Mucosa of rectum (tissue), 2 donors: ENCODE data around the gene NPAS3.

Source experiments
- H3K27ac ChIP-seq, 2 donors: one replicate each; pipeline ENCODE4 v1.7.0; 2013; ENCODE audit warnings: inconsistent platforms in 2 of 2, low read depth in 2 of 2, low read length in 2 of 2
- H3K27me3 ChIP-seq, 2 donors: one replicate each; pipeline ENCODE4 v1.7.0; 2013; ENCODE audit warnings: low read length in 2 of 2; ENCODE audit not compliant: control insufficient read depth in 2 of 2, insufficient read depth in 2 of 2
- H3K36me3 ChIP-seq, 2 donors: one replicate each; pipeline ENCODE4 v1.7.0; 2013; ENCODE audit warnings: low read length in 2 of 2; ENCODE audit not compliant: control insufficient read depth in 2 of 2, insufficient read depth in 2 of 2
- H3K4me1 ChIP-seq, 2 donors: one replicate each; pipeline ENCODE4 v1.7.0; 2013; ENCODE audit warnings: low read length in 2 of 2, mild to moderate bottlenecking in 1 of 2; ENCODE audit not compliant: control insufficient read depth in 2 of 2, insufficient read depth in 2 of 2
- H3K4me3 ChIP-seq, 2 donors: one replicate each; pipeline ENCODE4 v1.7.0; 2013; ENCODE audit warnings: low read length in 2 of 2
- H3K9ac ChIP-seq, 2 donors: one replicate each; pipeline ENCODE4 v1.7.0; 2013; ENCODE audit warnings: low read length in 2 of 2, low read depth in 1 of 2, mild to moderate bottlenecking in 1 of 2
- H3K9me3 ChIP-seq, 2 donors: one replicate each; pipeline ENCODE4 v1.7.0; 2013; ENCODE audit warnings: low read length in 2 of 2; ENCODE audit not compliant: control insufficient read depth in 2 of 2
- donor health status: healthy.
- donor health status: Normal muscosa, but diverticular disease.

The NPAS3 gene

DNA sequence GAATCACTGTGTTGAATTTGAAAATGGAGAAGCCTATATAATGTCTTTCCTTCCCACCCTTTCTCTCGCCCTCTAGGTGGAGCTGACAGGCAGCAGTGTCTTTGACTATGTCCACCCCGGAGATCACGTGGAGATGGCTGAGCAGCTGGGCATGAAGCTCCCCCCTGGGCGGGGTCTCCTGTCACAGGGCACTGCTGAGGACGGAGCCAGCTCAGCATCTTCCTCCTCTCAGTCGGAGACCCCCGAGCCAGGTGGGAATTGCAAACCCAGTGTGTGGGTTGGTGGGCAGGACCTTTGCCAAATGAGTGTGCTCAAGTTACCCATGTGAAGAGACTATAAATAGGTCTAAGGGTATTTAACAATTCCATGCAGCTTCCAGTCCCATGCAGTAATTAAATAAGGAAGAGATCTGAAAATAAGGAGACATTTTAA is 737.5 kb downstream of the NPAS3 start:
- no peak overlapping the region for H3K27ac ChIP-seq
- H3K4me3 ChIP-seq: peak overlapping the region in 1 of 2 donors; percentile 15
- H3K4me1 ChIP-seq: peaks cover 0 to 2% of the 10 kb centered on the region in 2 donors
- H3K27me3 ChIP-seq: no peaks in the 10 kb centered on the region
- H3K36me3 ChIP-seq: no peaks in the 10 kb centered on the region
- no peaks in the 10 kb centered on the region for H3K9me3 ChIP-seq
- H3K9ac ChIP-seq: no peak overlapping the region

DNA sequence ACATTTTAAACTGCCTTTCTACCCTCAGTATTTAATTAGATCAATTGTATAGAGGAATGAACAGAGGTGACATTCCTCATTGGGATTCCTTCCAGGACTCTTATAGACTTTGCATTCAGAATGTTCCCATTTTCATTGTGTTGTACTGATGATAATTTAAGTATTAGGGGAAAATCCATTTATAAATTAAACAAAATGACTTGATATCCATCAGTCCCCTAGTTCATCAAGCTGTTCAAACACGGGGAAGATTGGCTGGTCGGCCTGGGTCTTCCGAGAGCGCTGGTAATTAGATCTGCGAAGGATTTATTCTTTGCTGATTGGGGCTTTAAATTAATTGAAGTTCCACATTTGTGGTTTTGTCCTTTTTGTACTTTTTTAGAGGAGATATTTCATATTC is 738.2 kb downstream of the NPAS3 start:
- H3K27me3 ChIP-seq: no peaks in the 10 kb centered on the region
- H3K4me3 ChIP-seq: no peak overlapping the region
- H3K9me3 ChIP-seq: no peaks in the 10 kb centered on the region
- H3K9ac ChIP-seq: no peak overlapping the region
- H3K36me3 ChIP-seq: no peaks in the 10 kb centered on the region
- no peak overlapping the region for H3K27ac ChIP-seq
- H3K4me1 ChIP-seq: peaks cover 0 to 2% of the 10 kb centered on the region in 2 donors

- Histone ChIP-seq H3K27me3 (no peaks in the 10 kb centered on the region), H3K9me3 (no peaks in the 10 kb centered on the region), H3K4me1 (peaks cover 0 to 2% of the 10 kb centered on the region in 2 donors), H3K27ac (no peak overlapping the region), H3K36me3 (no peaks in the 10 kb centered on the region), H3K9ac (no peak overlapping the region), H3K4me3 (no peak overlapping the region)
Measured at GRCh38 chr14:33678005-33678404, 739.3 kb downstream of the NPAS3 start.

- H3K4me3 ChIP-seq: no peak overlapping the region
- no peak overlapping the region for H3K27ac ChIP-seq
- peaks cover 0 to 2% of the 10 kb centered on the region in 2 donors for H3K4me1 ChIP-seq
- H3K9me3 ChIP-seq: no peaks in the 10 kb centered on the region
- no peaks in the 10 kb centered on the region for H3K36me3 ChIP-seq
- no peaks in the 10 kb centered on the region for H3K27me3 ChIP-seq
- H3K9ac ChIP-seq: no peak overlapping the region
Measured at GRCh38 chr14:33679025-33679424, 740.3 kb downstream of the NPAS3 start.

- no peaks in the 10 kb centered on the region for H3K36me3 ChIP-seq
- H3K9me3 ChIP-seq: no peaks in the 10 kb centered on the region
- no peak overlapping the region for H3K4me3 ChIP-seq
- H3K27ac ChIP-seq: no peak overlapping the region
- H3K27me3 ChIP-seq: no peaks in the 10 kb centered on the region
- H3K4me1 ChIP-seq: peaks cover 0 to 2% of the 10 kb centered on the region in 2 donors
- no peak overlapping the region for H3K9ac ChIP-seq
Measured at GRCh38 chr14:33679461-33680225, 741.0 kb downstream of the NPAS3 start.

- H3K4me1 ChIP-seq: peaks cover 0 to 2% of the 10 kb centered on the region in 2 donors
- no peak overlapping the region for H3K4me3 ChIP-seq
- H3K36me3 ChIP-seq: no peaks in the 10 kb centered on the region
- no peak overlapping the region for H3K9ac ChIP-seq
- no peaks in the 10 kb centered on the region for H3K9me3 ChIP-seq
- no peak overlapping the region for H3K27ac ChIP-seq
- H3K27me3 ChIP-seq: no peaks in the 10 kb centered on the region
Measured at GRCh38 chr14:33680873-33681272, 742.2 kb downstream of the NPAS3 start.

- Histone ChIP-seq H3K4me3 (no peak overlapping the region), H3K4me1 (no peaks in the 10 kb centered on the region), H3K9me3 (no peaks in the 10 kb centered on the region), H3K36me3 (no peaks in the 10 kb centered on the region), H3K27me3 (no peaks in the 10 kb centered on the region), H3K9ac (no peak overlapping the region), H3K27ac (no peak overlapping the region)
Measured at GRCh38 chr14:33682760-33683159, 744.1 kb downstream of the NPAS3 start.

GRCh38 chr14:33685026-33685425 is 746.3 kb downstream of the NPAS3 start:
- no peak overlapping the region for H3K27ac ChIP-seq

DNA sequence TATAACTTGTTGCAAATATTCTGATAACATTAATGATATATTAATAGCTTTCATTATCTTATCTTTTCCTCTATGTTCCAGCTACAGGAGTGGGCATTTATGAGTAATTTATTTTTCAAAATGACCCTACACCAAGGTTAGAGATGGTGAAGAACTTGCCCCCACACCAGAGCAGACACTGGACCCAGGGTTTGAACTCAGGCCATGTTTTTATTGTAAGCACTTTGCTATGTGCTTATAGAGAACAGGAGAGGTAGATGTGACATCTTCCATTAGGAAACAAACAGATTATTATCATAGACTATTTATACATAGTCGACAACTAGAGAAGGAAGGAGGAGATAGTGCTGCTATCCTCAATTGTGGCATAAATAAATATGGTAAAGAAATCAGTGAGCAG is 747.0 kb downstream of the NPAS3 start:
- H3K4me1 ChIP-seq: no peaks in the 10 kb centered on the region
- no peak overlapping the region for H3K9ac ChIP-seq

More at GRCh38 chr14:33685026-33685425, 746.3 kb downstream of the NPAS3 start:
- no peaks in the 10 kb centered on the region for H3K36me3 ChIP-seq
- H3K4me3 ChIP-seq: no peak overlapping the region
- H3K4me1 ChIP-seq: no peaks in the 10 kb centered on the region
- no peaks in the 10 kb centered on the region for H3K27me3 ChIP-seq
- H3K9ac ChIP-seq: no peak overlapping the region
- no peaks in the 10 kb centered on the region for H3K9me3 ChIP-seq

GRCh38 chr14:33686218-33686617 is 747.5 kb downstream of the NPAS3 start:
- H3K9ac ChIP-seq: no peak overlapping the region
- no peak overlapping the region for H3K4me3 ChIP-seq
- no peak overlapping the region for H3K27ac ChIP-seq
- H3K4me1 ChIP-seq: no peaks in the 10 kb centered on the region
- H3K27me3 ChIP-seq: no peaks in the 10 kb centered on the region
- H3K9me3 ChIP-seq: no peaks in the 10 kb centered on the region
- H3K36me3 ChIP-seq: no peaks in the 10 kb centered on the region

More for the DNA sequence above, 747.0 kb downstream of the NPAS3 start:
- Histone ChIP-seq H3K4me3 (no peak overlapping the region), H3K9me3 (no peaks in the 10 kb centered on the region), H3K27me3 (no peaks in the 10 kb centered on the region), H3K27ac (no peak overlapping the region), H3K36me3 (no peaks in the 10 kb centered on the region)
